ENCODE measurements around the gene GRAMD1B. TPM values are rescaled to one million over a fixed set of nuclear protein-coding genes. Genes with fewer than 3 reads are reported as not detected.

The GRAMD1B gene
- total RNA-seq, 4 donors from 2014 or later, result 5.1 to 10.5 (median 8.4) TPM

- TF ChIP-seq, protein P1, sequence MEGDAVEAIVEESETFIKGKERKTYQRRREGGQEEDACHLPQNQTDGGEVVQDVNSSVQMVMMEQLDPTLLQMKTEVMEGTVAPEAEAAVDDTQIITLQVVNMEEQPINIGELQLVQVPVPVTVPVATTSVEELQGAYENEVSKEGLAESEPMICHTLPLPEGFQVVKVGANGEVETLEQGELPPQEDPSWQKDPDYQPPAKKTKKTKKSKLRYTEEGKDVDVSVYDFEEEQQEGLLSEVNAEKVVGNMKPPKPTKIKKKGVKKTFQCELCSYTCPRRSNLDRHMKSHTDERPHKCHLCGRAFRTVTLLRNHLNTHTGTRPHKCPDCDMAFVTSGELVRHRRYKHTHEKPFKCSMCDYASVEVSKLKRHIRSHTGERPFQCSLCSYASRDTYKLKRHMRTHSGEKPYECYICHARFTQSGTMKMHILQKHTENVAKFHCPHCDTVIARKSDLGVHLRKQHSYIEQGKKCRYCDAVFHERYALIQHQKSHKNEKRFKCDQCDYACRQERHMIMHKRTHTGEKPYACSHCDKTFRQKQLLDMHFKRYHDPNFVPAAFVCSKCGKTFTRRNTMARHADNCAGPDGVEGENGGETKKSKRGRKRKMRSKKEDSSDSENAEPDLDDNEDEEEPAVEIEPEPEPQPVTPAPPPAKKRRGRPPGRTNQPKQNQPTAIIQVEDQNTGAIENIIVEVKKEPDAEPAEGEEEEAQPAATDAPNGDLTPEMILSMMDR (IDR thresholded peaks at IDR 0.05; ENCODE audit: low read depth), result no peak
These were observed 210.8 kb downstream of the GRAMD1B start for GRCh38 chr11:123640677-123641494.

GRCh38 chr11:123641495-123641840 is 211.4 kb downstream of the GRAMD1B start:
- TF ChIP-seq, protein P1 (IDR thresholded peaks at IDR 0.05; ENCODE audit: low read depth), result no peak

GRCh38 chr11:123642435-123642834 is 212.4 kb downstream of the GRAMD1B start:
- TF ChIP-seq, protein P1 (IDR thresholded peaks at IDR 0.05; ENCODE audit: low read depth), result no peak

DNA sequence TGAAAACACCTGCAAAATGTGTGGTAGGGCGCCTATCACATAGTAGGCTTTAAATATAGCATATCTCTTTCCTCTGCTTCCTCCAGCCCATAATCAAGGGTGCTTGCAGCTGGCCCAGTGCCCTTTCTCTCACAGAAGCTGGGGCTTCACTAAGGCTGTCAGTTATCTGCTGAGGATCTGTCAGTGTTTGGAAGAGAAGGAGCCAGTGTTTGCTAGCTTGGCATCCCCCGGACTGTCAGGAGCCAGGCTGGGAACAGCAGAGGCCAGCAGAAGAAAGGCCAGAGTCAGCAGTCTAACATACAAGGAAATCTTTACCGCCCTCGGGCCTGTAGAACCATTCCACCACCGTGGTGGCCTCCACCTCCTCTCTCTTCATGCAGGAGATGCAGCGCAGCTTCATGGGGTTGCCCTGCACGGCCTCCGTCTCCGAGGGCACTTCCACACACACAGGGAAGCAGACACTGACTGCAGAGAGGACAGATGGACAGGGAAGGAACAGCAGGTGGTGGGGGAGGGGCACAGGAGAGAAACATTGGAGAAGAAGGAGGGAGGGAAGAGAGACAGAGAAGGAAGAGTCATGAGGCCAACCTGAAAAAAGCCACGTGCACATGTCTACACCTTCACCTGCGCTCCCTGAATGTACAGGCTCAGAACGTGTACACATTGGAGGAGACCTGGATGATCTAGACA is 215.4 kb downstream of the GRAMD1B start:
- TF ChIP-seq, protein P1 (IDR thresholded peaks at IDR 0.05; ENCODE audit: low read depth), result no peak

DNA sequence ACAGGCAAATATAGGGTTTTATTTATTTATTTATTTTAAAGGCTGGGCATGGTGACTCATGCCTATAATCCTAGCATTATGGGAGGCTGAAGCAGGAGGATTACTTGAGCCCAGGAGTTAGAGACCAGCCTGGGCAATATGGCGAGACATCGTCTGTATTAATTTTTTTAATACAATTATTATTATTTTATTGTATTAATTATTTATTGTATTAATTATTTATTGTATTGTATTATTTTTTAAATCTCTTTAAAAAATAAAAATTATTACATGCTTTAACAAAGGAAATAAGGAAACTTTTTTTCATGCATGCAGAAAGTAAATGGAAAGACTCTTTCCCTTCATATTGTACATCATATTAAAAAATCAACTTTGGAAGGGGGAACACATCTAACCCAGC is 220.8 kb downstream of the GRAMD1B start:
- TF ChIP-seq, protein P1 (IDR thresholded peaks at IDR 0.05; ENCODE audit: low read depth), result no peak

- TF ChIP-seq, protein P1 (IDR thresholded peaks at IDR 0.05; ENCODE audit: low read depth), result no peak
These were observed 222.5 kb downstream of the GRAMD1B start for GRCh38 chr11:123652599-123652998.

GRCh38 chr11:123653483-123653826 is 223.4 kb downstream of the GRAMD1B start:
- TF ChIP-seq, protein P1 (IDR thresholded peaks at IDR 0.05; ENCODE audit: low read depth), result no peak
